Stomach (tissue), 9 donors: ENCODE results near the gene NUDCD2. TPM values are rescaled to one million over a fixed set of nuclear protein-coding genes. Genes with fewer than 3 reads are reported as not detected.

Experiments used
- DNase-seq, 2 donors: peaks; one replicate each; pipeline versions ENCODE4 v3.0.0 to v3.0.0-alpha.2; 2013 to 2019
- H3K27ac ChIP-seq, 5 donors: fragments of 200-600 bp in 4 of 5; sonication (generic) in 4 of 5; one replicate each; pipeline ENCODE4 v1.5.1; 2013 to 2019; ENCODE audit warnings: mild to moderate bottlenecking in 1 of 5, moderate library complexity in 1 of 5
- H3K27me3 ChIP-seq, 3 donors: fragments of 200-600 bp; sonication (generic); one replicate each; pipeline ENCODE4 v1.5.1; 2017 to 2019; ENCODE audit warnings: mixed run types in 1 of 3
- H3K36me3 ChIP-seq, 4 donors: fragments of 200-600 bp; sonication (generic); 1 replicate in 3 of 4; 2 replicates in 1 of 4; pipeline ENCODE4 v1.5.1; 2016 to 2019
- H3K4me1 ChIP-seq, 4 donors: fragments of 200-600 bp; sonication (generic); one replicate each; pipeline ENCODE4 v1.5.1; 2016 to 2019
- H3K4me3 ChIP-seq, 4 donors: fragments of 200-600 bp; sonication (generic) in 3 of 4; one replicate each; pipeline ENCODE4 v1.5.1; 2016 to 2019; ENCODE audit warnings: mild to moderate bottlenecking in 1 of 4
- H3K9me3 ChIP-seq, 4 donors: fragments of 200-600 bp; sonication (generic); one replicate each; pipeline ENCODE4 v1.5.1; 2016 to 2019
- EP300 ChIP-seq: sonication (generic); formaldehyde crosslinking; IDR thresholded peaks from one replicate; pipeline ENCODE4 v1.6.1; 2017; ENCODE audit warnings: antibody characterized with exemption
- POLR2A ChIP-seq, 4 donors: fragments of 450-650 bp; IDR thresholded peaks; one replicate each; pipeline ENCODE4 v1.6.1; 2016; ENCODE audit warnings: antibody characterized with exemption in 4 of 4, control low read depth in 2 of 4, mild to moderate bottlenecking in 1 of 4, moderate library complexity in 1 of 4
- POLR2AphosphoS5 ChIP-seq, 3 donors: sonication (generic); formaldehyde crosslinking; IDR thresholded peaks; one replicate each; pipeline ENCODE4 v1.6.1; 2016; ENCODE audit warnings: antibody characterized with exemption in 3 of 3
- WGBS, 5 donors: extraction: QIAGEN DNeasy Blood & Tissue Kit in 3 of 5; methylation state at CpG; one replicate each; pipeline versions ENCODE4 v1.1.5 to v1.1.7; 2013 to 2018; 5-methylcytosine and 5-hydroxymethylcytosine counted together
- intact Hi-C: fragments of 100-400 bp; cut with DNase I; formaldehyde crosslinking; loops from one replicate; pipeline ENCODE4 v1.15.1; 2023; ENCODE audit warnings: low total_unique reads
- polyA plus RNA-seq, 3 donors: library from polyadenylated mRNA; stranded (reverse); fragments of 200-250 nt; gene quantifications; one replicate each; pipeline ENCODE4 v1.2.3, GENCODE V29; 2013
- total RNA-seq, 5 donors: library from RNA; depleted of rRNA; stranded (reverse); fragments of >200 nt; gene quantifications; one replicate each; pipeline versions ENCODE4 v1.1.0 to v1.2.3, GENCODE V29; 2014 to 2016
- TF ChIP-seq, protein P1 (sequence below), 7 experiments: fragments of 450-650 bp in 4 of 7; fragments of 200-600 bp in 3 of 7; sonication (generic) in 3 of 7; IDR thresholded peaks; one replicate each; pipeline ENCODE4 v1.5.1; 2016 to 2019; ENCODE audit warnings: antibody characterized with exemption in 7 of 7, control low read depth in 2 of 7, mild to moderate bottlenecking in 1 of 7
- donor health status: healthy with polysubstance abuse.
- donor health status: Bipolar disorder and iron deficiency.
- donor health status: healthy.

The NUDCD2 gene
- total and polyA plus RNA-seq, 8 donors = 1.2 to 15.1 (median 5.9) TPM; not detected in 1

DNA sequence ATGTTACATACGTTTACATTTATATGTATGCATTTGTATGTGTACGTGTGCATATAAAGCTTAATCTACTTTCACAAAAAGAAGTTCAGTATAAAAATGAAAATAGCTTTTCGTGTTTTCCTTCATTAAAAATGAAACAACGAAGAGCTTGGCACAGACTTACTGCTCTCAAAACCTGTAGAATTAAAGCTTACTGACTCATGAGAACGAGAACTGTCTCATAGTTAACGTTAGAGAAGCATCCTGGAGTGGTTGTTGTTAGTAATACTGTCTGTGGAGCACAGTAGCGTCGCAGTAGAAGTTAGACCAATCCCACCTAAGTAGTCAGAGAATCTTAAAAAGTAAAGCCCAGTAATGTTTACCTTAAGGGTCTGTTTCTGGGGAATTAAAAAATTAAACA, 46.8 kb upstream of the NUDCD2 start:
- TF ChIP-seq, protein P1, sequence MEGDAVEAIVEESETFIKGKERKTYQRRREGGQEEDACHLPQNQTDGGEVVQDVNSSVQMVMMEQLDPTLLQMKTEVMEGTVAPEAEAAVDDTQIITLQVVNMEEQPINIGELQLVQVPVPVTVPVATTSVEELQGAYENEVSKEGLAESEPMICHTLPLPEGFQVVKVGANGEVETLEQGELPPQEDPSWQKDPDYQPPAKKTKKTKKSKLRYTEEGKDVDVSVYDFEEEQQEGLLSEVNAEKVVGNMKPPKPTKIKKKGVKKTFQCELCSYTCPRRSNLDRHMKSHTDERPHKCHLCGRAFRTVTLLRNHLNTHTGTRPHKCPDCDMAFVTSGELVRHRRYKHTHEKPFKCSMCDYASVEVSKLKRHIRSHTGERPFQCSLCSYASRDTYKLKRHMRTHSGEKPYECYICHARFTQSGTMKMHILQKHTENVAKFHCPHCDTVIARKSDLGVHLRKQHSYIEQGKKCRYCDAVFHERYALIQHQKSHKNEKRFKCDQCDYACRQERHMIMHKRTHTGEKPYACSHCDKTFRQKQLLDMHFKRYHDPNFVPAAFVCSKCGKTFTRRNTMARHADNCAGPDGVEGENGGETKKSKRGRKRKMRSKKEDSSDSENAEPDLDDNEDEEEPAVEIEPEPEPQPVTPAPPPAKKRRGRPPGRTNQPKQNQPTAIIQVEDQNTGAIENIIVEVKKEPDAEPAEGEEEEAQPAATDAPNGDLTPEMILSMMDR (IDR thresholded peaks at IDR 0.05) = no peak
- no peak for TF ChIP-seq EP300
- TF ChIP-seq POLR2A (IDR thresholded peaks at IDR 0.05) = no peak
- TF ChIP-seq POLR2AphosphoS5 (IDR thresholded peaks at IDR 0.05) = no peak
- intact Hi-C loops = no loop called here
- DNase-seq = peak in 1 of 2 donors; percentile 26
- Histone ChIP-seq H3K36me3 (peaks cover 0 to 2% (median 0%) of the 10 kb centered on the region in 4 donors), H3K27me3 (no peaks in the 10 kb centered on the region), H3K4me3 (peak overlapping the region; percentile 67 to 82 (median 77)), H3K4me1 (peaks cover 23 to 84% (median 56%) of the 10 kb centered on the region in 4 donors), H3K9me3 (no peaks in the 10 kb centered on the region), H3K27ac (peak overlapping the region in 4 of 5 donors; percentile 94 to 99 (median 98))
- 0 to 5% (median 1%) methylated on average over 8 of the region's 8 CpGs for WGBS, 5 donors

DNA sequence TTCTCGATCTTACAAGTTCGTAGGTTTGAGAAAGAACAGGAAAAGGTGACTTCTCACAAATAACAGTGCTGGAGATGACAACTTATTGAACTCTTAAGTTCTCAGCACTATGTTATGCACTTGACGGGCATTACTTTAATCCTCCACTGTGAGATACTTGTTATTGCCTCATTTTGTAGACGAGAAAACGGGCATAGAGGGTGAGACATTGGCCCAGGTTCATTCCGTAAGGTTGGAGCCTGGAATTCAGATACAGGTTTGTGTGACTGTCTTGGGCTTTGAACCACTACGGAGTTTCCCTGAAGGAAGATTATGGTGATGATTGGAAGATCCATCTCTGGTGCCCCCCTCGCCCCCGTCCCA, 46.2 kb upstream of the NUDCD2 start:
- Histone ChIP-seq H3K27ac (peak overlapping the region; percentile 62 to 99 (median 98)), H3K9me3 (no peaks in the 10 kb centered on the region), H3K36me3 (no peaks in the 10 kb centered on the region), H3K4me3 (peak overlapping the region; percentile 67 to 82 (median 77)), H3K27me3 (no peaks in the 10 kb centered on the region), H3K4me1 (peaks cover 23 to 78% (median 53%) of the 10 kb centered on the region in 4 donors)
- WGBS, 5 donors = 0 to 2% (median 1%) methylated on average over 9 of the region's 9 CpGs
- peak in 1 of 2 donors; percentile 43 for DNase-seq
- TF ChIP-seq POLR2AphosphoS5 (IDR thresholded peaks at IDR 0.05) (no peak), EP300 (no peak), POLR2A (IDR thresholded peaks at IDR 0.05) (no peak)
- TF ChIP-seq, protein P1 (IDR thresholded peaks at IDR 0.05) = no peak
- intact Hi-C loops = no loop called here

DNA sequence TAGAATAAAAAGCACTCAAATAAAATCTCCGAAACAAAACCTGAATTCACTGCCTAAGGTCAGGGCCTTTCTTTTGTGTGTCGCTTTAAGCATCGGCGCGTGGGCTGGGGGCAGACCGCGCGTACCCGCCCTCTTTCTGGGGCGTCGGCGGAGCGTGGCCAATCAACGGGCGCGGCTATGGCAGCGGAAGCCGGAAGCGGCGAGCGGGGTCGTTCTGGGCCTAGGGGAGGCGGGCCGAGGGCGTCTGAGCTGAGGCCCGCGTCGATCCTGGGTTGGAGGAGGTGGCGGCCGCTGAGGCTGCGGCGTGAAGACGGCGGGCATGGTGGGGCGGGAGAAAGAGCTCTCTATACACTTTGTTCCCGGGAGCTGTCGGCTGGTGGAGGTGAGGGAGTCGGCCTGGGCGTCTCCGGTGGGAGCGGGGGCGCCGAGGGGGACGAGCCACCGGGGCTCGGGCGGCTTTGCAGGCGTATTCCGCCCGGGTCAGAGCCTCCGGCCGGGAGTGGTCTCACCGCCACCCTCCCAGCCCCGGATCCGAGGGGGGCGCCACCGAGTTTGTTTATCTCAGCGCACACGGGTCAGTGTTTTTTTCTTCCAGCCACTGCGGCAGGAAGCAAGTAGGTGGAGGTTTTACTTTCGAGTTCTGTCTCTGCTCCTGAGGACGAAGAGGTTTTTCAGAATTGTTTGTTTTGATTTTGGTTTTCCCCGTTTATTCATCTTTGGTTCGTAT, 45.6 kb upstream of the NUDCD2 start, which contains the start of gene MAT2B:
TSS of gene MAT2B (plus strand) at position 252 of the 727 bp plus-strand sequence. CDS start at position 320, 68 bp downstream.
- WGBS, 5 donors = 0 to 1% (median 0%) methylated on average over 47 to 64 of the region's 64 CpGs
- peak; percentile 83 to 96 (median 93) for TF ChIP-seq POLR2AphosphoS5 (IDR thresholded peaks at IDR 0.05)
- TF ChIP-seq, protein P1 (IDR thresholded peaks at IDR 0.05) = peak in 4 of 7 experiments; percentile 24 to 53 (median 31)
- TF ChIP-seq EP300 = no peak
- peak in 2 of 4 donors; percentile 86 to 96 for TF ChIP-seq POLR2A (IDR thresholded peaks at IDR 0.05)
- intact Hi-C loops = no loop called here
- H3K4me3 ChIP-seq = peak within 1 kb of the TSS; percentile 67 to 82 (median 77)
- H3K4me1 ChIP-seq = peaks cover 23 to 72% (median 50%) of the 10 kb centered on the region in 4 donors
- peak; percentile 96 to 99 for DNase-seq
- no peaks in the 10 kb centered on the region for H3K9me3 ChIP-seq
- no peaks in the 10 kb centered on the region for H3K27me3 ChIP-seq
- no peaks in the 10 kb centered on the region for H3K36me3 ChIP-seq
- peak within 1 kb of the TSS; percentile 94 to 99 (median 98) for H3K27ac ChIP-seq

DNA sequence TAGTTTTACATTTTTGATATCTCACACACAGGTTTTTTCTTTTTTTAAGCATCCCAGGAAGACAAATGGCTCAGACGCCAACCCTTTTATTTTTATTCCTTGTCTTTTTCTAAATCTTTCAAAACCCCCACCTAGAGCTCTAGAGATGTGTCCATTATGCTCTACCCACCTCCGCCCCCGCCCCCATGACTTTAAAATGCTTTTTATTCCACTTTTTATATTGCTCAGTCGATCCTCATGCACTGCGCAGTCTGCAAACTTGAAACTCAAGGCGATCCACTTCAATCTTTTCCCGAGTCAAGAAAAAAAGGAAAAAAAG, 45.1 kb upstream of the NUDCD2 start:
- H3K27me3 ChIP-seq = no peaks in the 10 kb centered on the region
- no peaks in the 10 kb centered on the region for H3K9me3 ChIP-seq
- no peak for DNase-seq
- WGBS, 5 donors = 1 to 2% (median 2%) methylated on average over 7 of the region's 7 CpGs
- H3K4me1 ChIP-seq = peaks cover 21 to 67% (median 48%) of the 10 kb centered on the region in 4 donors
- TF ChIP-seq POLR2A (IDR thresholded peaks at IDR 0.05) (no peak), POLR2AphosphoS5 (IDR thresholded peaks at IDR 0.05) (no peak), EP300 (no peak)
- TF ChIP-seq, protein P1 (IDR thresholded peaks at IDR 0.05) = no peak
- intact Hi-C loops = no loop called here
- H3K4me3 ChIP-seq = peak overlapping the region; percentile 67 to 82 (median 77)
- H3K36me3 ChIP-seq = no peaks in the 10 kb centered on the region
- peak overlapping the region; percentile 94 to 99 (median 98) for H3K27ac ChIP-seq
